Adipose tissue (tissue), 3 donors: ENCODE measurements around the gene MAST4. TPM values are rescaled to one million over a fixed set of nuclear protein-coding genes. Genes with fewer than 3 reads are reported as not detected.

ENCODE experiments used
- H3K27ac ChIP-seq: one replicate; pipeline ENCODE4 v1.5.1; 2013; ENCODE audit warnings: low read depth, low read length
- WGBS, 3 donors: extraction: QIAGEN DNeasy Blood & Tissue Kit; methylation state at CpG; one replicate each; pipeline ENCODE4 v1.1.7; 2013; 5-methylcytosine and 5-hydroxymethylcytosine counted together
- polyA plus RNA-seq, 3 donors: library from polyadenylated mRNA; stranded (reverse); fragments of 200-250 nt; gene quantifications; one replicate each; pipeline ENCODE4 v1.2.3, GENCODE V29; 2013
- donor health status: healthy with polysubstance abuse.
- donor health status: Bipolar disorder and iron deficiency.
- donor health status: healthy.

The MAST4 gene
- polyA plus RNA-seq, 3 donors, result 2.7 to 16.6 (median 11.8) TPM

DNA sequence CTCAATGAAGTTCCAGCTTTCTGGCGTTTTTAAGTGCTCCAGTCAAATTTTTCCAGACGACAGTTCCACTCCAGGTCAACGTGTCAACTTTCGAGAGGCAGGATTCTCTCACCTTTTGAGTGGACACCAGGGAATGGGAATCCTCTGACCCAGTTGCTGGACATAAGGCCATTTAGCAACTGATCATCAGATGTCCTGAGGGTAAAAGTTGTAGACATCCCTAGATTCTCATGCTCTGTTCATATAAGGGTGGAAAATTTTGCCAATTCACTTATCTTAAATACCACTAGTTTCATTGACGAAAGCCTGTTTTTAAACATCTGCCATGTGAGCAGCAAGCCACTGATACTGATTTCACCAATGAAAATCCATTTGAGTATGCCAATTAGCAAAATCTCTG lies 275.5 kb downstream of the MAST4 start:
- WGBS, 3 donors, result 87 to 91% (median 88%) methylated on average over 5 of the region's 5 CpGs
- no peak overlapping the region for H3K27ac ChIP-seq

DNA sequence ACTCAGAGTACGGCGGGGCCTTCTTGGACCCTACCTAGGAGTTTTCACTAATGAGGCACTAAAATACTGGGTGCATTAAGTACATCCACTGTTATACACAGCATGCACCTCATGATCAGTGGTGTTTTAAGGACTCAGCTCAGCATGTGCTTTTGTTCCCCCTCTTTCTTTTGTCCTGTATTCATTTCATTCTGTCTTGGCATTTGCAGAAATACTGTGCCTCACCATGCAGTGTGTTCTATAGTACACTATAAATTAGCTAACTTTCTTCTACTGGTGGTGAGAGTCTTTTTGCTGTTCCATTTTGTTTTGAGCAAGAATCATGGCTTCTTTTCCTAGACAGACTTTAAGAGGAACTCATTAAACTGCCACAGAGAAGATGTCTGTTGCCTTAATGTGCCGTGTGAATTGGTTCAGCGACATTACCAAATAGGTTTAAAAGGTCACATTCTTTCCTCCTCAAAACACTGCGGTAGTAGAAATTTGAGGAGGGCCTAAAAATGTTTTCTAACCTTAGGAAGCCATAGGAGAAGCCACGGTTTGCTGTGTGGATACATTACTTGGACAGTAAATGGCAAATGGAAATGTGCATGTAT lies 276.6 kb downstream of the MAST4 start:
- 87 to 89% (median 89%) methylated on average over 6 of the region's 6 CpGs for WGBS, 3 donors
- H3K27ac ChIP-seq, result no peak overlapping the region

DNA sequence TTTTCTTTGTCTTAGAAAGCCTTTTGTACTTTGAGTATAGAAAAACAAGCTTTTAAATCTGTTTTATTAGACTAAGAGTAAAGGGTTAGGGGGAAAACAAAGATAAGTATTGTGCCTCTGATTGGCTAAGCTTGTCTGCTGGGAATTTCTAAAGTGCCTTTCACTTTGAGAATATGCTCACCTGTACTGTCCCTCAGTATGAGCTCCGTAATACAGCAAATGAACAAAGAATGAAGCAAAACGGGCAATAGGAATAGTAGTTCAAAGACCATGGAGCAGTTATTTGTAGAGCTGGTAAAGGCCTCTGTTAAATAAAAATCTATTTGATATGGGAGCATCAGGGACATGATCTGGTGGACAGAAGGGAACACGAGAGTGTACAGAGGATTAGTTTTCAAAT lies 277.8 kb downstream of the MAST4 start:
- whole genome bisulfite sequencing, 3 donors, result 47 to 93% (median 81%) methylated on average over 3 of the region's 3 CpGs
- H3K27ac ChIP-seq, result no peak overlapping the region

DNA sequence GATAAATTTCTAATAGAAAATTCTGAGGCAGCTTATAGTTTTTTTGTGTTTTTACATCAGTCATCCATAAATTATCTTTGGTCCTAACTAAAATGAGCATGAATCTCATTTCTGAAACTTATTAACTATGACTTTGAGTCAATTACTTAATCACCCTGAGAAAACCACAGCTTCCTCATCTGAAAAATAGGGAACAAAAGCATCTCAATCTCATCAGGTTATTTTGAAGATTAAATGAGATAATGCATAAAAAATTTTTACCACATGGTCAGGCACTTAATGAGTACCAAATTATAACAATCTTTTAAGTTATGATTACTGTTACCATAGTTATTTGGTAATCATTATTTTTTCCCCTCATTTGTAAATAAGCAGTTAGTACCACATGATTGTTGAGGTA lies 279.1 kb downstream of the MAST4 start:
- no peak overlapping the region for H3K27ac ChIP-seq

DNA sequence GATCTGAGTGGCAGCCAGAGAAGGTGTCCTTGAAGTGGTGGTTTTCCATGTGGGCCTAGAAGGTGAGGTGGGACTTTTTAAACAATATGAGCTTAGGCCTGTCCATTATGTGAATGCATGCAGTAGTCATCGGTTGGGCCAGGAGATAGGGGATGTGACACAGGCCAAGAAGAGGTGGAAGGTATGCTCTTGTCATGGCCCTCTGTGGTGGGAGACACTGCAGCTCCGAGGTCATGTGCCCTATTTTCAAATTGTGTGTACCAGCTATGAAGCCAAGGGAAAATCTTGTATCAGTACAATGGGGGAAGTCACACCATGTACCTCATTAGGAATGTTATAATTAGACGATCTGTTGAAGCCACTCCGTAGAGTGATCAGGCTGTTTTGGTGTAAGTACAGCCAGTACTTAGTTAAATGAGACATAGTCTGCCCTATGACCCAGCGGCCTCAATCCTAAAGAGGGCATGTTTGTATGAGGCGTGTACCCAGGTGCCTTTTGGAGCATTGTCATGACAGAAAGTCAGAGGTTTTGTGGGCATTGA lies 280.1 kb downstream of the MAST4 start:
- 92 to 94% (median 94%) methylated on average over 6 of the region's 6 CpGs for WGBS, 3 donors
- H3K27ac ChIP-seq, result no peak overlapping the region

DNA sequence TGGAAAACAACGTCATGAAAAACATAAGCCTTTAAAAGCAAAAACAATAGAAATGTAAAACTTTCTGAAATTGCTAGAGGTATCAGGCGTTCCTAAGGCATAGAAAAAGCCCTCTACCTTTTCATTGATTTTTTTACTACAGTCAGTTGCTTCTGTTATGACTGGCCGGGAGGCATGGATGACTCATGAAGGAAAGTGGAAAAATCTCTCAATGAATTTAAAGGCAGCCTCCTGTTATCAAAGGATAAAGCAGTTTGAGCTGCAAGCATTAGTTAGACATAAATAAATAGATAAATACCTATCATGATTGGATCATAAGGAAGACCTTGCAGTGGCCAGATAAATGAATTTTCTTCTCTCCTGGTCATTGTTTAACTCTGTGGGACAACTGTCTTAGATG lies 281.6 kb downstream of the MAST4 start:
- H3K27ac ChIP-seq, result no peak overlapping the region
- WGBS, 3 donors, result 75 to 84% (median 77%) methylated on average over 3 of the region's 3 CpGs

DNA sequence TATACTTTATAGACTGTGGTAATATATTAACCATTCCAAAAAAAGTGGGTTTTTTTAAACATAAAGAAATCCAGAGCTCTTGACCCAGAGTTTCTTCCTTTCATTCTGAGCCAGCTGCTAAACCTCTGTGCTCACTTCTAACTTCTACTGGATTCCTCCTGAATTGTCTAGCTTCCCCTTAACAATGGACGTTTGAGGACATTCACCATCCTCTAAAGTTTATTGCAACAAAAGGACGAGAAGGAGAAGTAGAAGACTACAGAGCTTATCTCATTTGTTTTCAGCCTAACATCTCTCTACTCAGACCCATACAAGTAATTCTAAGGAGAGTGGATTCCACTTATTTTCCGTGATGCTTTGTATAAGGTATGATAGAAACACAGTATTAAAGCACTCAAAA lies 284.2 kb downstream of the MAST4 start:
- H3K27ac ChIP-seq, result no peak overlapping the region
- 60 to 78% (median 65%) methylated on average over 3 of the region's 3 CpGs for WGBS, 3 donors

DNA sequence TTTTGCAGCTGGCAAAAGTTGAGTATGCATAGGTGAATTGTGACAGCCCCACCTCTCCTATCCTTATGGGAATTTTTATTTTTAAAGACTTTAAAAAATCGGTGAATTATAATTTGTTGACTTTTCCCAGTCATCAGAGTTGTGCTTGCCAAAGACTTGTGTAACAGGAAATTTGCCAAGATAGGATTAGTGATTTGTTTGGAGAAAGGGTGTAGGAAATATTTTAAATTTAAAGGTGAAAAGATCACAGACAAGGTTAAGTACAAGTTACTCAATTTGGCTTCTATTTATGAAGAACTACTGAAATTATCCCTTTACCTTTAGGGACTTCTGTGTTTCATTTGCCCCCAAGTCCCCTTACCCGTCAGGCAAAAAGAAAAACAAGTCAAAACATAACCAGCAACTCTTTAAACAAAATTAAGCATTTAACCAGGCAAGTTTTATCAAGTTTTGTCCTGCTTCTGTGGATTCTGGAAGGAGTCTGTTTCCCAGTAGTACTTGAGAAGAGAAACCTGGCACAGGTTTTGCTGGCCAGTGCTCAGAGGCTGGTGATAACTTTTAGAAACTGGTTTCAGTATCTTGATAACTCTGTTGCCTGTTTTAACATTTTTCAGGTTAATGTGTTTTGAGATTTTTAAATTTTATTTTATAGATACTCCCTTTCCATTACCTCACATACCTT lies 285.4 kb downstream of the MAST4 start:
- WGBS, 3 donors, result 19 to 54% (median 40%) methylated on average over 2 of the region's 2 CpGs
- H3K27ac ChIP-seq, result no peak overlapping the region

DNA sequence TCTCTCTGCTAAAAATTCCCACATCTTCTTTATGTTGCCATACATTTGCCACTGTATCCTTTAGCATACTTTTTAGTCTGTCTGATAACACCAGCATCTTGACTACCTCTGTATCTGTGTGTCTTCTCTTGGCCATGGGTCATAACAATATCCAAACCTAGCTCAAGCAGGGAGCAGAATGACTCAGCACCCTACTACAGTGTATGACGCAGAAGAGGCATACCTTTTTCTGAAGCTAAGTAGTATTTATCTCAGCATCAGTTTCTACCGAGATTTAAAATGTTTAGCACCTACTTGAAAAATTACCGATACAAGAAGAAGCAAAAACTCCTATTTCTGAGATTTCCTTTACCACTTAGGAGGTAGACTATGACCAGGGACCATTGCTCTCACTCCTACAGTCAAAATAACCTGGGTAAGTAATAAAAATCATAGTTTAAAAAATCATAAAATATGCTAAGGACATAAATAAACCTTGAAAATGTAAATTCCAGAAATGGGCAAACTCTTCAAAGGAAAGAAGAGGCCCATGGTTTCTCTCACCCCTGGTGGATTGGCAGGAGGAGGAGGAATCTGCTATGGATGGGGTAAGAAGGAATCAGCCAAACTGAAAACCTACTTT lies 286.5 kb downstream of the MAST4 start:
- H3K27ac ChIP-seq, result no peak overlapping the region
- 55 to 81% (median 68%) methylated on average over 3 of the region's 3 CpGs for WGBS, 3 donors

DNA sequence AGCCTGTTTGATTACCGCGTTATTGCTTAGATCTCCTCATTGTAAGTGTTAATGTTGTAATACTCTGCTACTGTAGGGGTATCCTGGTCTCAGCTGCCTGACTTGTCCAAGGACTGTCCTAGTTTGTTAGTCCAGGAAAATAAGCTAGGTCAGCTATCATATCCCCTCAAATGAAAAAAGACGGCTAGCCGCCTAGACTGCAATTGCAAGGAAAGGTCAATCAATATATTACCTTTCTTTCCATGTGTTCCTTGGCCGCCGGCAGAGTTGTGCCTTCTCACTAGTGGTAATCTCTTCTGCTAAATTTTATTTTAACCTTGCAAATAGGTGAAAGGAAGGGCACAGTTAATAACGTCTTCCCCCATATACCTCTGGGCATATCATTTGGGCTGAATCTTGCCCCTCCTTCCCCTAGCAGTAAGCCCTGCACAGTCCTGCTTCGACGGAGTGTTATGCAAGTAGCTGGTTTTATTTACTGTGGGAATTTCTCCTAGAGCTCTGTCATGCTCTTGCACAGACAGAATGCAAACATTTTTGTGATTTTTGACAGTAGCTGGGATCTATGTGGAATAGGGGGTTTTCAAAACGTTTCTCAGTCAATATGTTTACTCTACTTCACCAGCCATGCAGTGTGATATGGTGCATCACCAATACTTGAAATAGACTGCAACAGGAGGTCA lies 288.5 kb downstream of the MAST4 start:
- WGBS, 3 donors, result 55 to 84% (median 71%) methylated on average over 10 of the region's 10 CpGs
- H3K27ac ChIP-seq, result no peak overlapping the region

DNA sequence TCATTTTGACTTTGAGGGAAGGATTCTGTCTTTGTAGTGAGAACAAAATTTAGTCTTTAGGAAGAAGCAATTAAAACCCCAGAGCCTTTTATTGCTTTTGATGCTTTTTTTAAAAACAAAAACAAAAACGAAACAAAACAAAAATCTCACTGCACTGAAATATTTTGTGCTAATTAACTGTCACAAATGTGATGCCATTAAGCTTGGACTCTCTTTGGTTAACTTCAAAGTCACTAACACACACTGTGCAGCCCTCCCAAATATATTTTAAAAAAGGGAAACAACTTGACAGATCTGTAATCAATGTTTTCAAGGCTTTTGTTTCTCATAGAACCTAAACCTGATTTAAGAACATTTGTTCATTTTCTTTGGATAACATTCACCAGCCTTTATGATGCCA lies 290.7 kb downstream of the MAST4 start:
- no peak overlapping the region for H3K27ac ChIP-seq
- 51 to 83% (median 63%) methylated on average over 1 of the region's 1 CpG for WGBS, 3 donors

DNA sequence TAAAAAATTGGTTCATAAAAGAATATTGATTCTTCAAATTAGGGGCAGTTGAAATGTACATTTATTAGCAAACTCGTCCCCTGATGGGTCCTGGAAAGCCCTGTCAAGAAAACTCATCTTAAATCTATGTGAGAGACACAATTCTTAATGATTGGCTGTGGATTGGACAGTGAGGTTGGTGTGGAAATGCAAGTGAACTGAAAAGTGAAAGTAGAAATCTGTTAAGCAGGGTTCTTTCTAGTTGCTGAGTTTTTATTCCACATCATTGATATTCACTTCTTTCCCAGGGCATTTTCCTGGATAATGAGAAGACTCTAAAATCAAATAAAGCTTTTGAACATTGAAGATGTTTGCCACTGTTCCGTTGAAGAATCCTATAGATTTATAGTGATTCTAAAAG lies 292.4 kb downstream of the MAST4 start:
- no peak overlapping the region for H3K27ac ChIP-seq
- WGBS, 3 donors, result 35 to 55% (median 49%) methylated on average over 2 of the region's 2 CpGs

DNA sequence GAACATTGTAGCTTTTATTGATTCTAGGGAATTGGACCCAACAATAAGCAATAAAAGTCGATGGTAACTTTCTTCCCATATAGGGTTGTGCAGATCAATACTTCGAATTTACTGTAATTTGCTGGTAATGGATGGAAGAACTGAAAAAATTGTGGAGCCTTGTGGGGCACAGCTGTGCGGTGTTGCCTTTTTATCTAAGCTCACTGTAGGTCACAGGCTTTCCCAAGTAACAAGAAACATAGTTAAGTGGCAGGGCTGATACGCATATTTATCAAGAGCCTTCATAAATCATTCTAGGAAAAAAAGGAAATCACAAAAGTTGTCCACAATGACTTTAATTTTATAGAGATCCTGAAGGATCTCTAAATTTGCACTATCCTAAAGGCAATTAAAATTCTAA lies 292.9 kb downstream of the MAST4 start:
- 49 to 63% (median 57%) methylated on average over 4 of the region's 4 CpGs for WGBS, 3 donors
- H3K27ac ChIP-seq, result no peak overlapping the region

DNA sequence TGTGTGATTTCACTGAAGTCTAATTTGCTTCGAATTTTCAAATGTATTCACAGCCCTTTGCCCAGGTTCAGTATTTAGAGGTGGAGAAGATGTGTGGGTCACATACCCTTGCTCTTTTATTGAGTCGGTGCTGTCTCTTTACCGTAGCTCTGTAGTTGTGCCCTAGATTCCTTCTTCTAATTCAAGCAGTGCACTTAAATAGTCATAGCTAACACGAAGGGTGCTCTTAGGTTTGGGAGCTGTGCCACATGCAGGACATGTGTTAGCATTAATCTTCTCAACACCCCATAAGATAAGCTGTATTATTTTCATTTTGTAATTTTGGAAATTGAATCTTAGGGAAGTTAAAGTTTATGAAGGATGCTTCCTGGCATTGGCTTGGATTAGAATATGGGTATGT lies 293.3 kb downstream of the MAST4 start:
- 53 to 75% (median 70%) methylated on average over 4 of the region's 4 CpGs for WGBS, 3 donors
- H3K27ac ChIP-seq, result no peak overlapping the region

DNA sequence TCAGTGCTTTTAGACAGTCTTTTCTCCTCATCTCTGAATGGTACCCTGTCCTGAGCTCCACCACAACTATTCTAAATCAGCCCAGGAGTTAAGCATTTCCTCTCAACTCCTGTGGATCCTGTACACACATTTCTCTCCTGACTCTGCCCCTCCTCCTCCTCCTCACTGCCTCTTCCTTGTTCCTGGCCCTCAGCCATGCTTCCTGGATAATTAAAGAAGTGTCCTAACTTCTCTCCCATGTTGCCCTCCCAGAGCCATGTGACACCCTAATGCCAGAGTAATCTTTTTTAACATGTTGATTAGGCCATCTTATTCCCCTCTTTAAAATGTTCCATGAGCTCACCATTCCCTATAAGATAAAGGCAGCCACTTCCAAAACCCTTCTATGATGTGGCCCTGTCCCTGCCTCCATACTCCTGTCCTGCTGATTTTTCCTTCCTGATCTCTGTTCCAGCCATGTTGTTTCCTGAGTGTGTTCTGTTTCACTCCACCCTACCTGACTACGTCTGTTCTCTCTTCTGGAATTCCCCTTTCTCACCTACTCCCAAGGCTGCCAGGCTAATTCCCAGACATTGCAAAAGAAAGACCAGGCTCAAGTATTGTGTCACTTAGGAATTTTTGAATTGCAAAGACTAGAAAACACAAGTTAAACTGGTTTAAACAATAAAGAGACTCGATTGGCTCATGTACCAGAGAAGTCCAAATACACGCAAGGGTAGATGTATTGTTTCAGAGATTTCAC lies 295.2 kb downstream of the MAST4 start:
- 55 to 74% (median 65%) methylated on average over 3 of the region's 3 CpGs for WGBS, 3 donors
- no peak overlapping the region for H3K27ac ChIP-seq

DNA sequence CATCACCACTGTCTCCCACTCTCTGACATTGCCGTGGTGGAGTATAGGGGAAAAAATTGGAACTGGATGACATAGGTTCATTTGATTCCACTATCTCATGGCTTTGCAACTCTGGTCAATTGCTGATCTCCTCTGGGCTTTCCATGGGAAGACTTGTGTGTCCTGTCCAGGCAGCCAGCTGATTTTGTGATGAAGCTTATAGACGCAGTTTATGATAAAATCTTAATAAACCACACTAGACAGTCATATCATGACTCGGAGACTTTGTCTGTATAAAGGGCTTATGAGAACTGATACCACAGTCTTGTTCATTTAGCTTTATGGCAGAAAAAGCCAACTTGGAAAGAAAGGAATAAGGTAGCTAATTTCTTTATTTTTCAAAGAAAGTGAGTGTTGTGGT lies 296.5 kb downstream of the MAST4 start:
- 80 to 91% (median 81%) methylated on average over 3 of the region's 3 CpGs for WGBS, 3 donors
- H3K27ac ChIP-seq, result no peak overlapping the region

DNA sequence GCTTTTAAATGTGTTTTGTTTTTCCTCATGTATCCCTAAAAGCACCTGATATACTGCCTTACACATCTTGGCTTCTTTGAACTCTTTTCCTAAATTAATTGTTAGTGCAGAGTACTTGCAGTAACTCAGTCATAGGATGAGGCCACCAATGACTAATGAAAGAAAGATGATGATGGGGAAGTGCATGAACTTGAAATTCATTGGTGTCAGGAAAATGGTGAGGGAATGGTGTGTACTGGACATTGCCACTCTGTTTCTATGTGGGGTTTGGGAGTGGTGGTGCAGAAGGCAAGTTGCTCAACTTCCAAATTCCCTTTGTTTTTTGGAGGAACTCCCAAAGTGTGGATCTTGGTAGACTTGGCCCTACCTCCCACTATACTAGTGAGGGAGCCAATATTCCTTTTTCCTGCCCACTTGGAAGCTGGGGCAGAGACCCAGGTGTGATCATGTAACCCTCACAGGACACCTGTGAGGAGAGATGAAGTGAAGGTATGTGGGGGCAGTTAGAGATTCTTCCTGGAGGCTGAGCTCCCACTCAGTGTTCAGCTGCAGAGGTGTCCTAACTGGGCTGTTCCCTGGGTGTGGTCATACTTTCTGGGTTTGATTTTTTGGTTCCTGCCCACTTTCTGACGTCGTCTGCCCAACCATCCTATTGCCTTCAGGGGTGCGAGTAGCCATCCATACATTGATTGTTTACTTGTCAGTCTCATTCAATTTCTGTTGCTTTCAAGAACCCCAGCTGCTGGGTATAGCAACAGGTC lies 298.5 kb downstream of the MAST4 start:
- WGBS, 3 donors, result 92 to 99% (median 95%) methylated on average over 3 of the region's 3 CpGs
- H3K27ac ChIP-seq, result no peak overlapping the region

DNA sequence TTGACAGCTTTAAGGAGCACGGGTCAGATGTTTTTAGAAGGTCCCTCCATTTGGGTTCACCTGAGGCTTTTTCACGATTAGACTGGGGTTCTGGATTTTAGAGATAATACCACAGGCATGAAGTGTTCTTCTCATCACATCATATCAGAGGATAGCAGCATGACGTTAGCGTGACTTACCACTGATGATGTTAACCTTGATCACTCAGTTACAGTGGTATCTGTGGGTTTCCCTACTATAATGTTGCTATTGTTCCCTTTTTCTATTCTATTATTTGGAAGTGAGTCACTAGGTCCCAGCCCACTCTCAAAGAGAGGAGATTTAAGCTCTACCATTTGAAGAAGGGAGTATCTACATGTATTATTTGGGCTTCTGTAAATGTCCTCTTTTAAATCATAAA lies 300.0 kb downstream of the MAST4 start:
- H3K27ac ChIP-seq, result no peak overlapping the region
- WGBS, 3 donors, result 85 to 88% (median 86%) methylated on average over 4 of the region's 4 CpGs
